HepG2 (cell line): ENCODE results near the gene ZBTB44. TPM values are rescaled to one million over a fixed set of nuclear protein-coding genes. Genes with fewer than 3 reads are reported as not detected.

Experiments
- ATAC-seq: fragments of 200-7000 bp; cut with Tn5 transposase; 3 replicates; pipeline ENCODE4 v1.9.1; 2020; ENCODE audit warnings: mild to moderate bottlenecking, moderate library complexity
- BruUV-seq: library from RNA; stranded (reverse); fragments of 400-500 nt; replicated peaks from 2 replicates; lab custom pipeline; 2021; lab: Mats Ljungman, UMichigan
- CTCF ChIA-PET: fragments of 300-600 bp; formaldehyde crosslinking; extraction: SDS; loops from one replicate; lab custom pipeline; 2021; ENCODE audit warnings: low total read pairs, inconsistent platforms, low intra/inter-chr PET ratio; lab: Yijun Ruan, JAX
- POLR2A ChIA-PET: fragments of 350-600 bp; sonication (Branson Sonifier 250); formaldehyde crosslinking; loops from one replicate; lab custom pipeline; 2020; ENCODE audit warnings: antibody characterized with exemption, inconsistent platforms; lab: Yijun Ruan, JAX
- DNase-seq: peaks from one replicate; pipeline ENCODE4 v3.0.0-alpha.2; 2015; ENCODE audit warnings: low spot score
- FAIRE-seq: peaks from 3 replicates; lab custom pipeline; 2011; peaks lifted over from hg19 to GRCh38; lab: Jason Lieb, UNC
- H2AFZ ChIP-seq: one replicate; pipeline ENCODE4 v1.6.1; 2011; ENCODE audit warnings: low read length, inconsistent platforms
- H3K27ac ChIP-seq: fragments of 300-600 bp; 3 replicates; pipeline ENCODE4 v1.8.0; 2011; ENCODE audit warnings: mixed run types, mild to moderate bottlenecking, mixed read lengths, low read length, inconsistent platforms; ENCODE audit not compliant: insufficient read depth; ENCODE audit errors: extremely low read length
- H3K27me3 ChIP-seq, 2 experiments: fragments of 200-600 bp in 1 of 2; 2 replicates in 1 of 2; 3 replicates in 1 of 2; pipeline versions ENCODE4 v1.6.0 to v1.8.0; 2011; ENCODE audit warnings: low read length in 2 of 2, mild to moderate bottlenecking in 2 of 2, moderate library complexity in 2 of 2, inconsistent platforms in 1 of 2; ENCODE audit not compliant: insufficient read depth in 2 of 2, control insufficient read depth in 1 of 2
- H3K36me3 ChIP-seq, 2 experiments: fragments of 200-600 bp in 1 of 2; replicated peaks in 1 of 2; 2 replicates in 1 of 2; 3 replicates in 1 of 2; pipeline versions ENCODE4 v1.5.1 to v1.8.0; 2011; ENCODE audit warnings: low read length in 2 of 2, inconsistent platforms in 1 of 2; ENCODE audit not compliant: insufficient read depth in 2 of 2, control insufficient read depth in 1 of 2
- H3K4me1 ChIP-seq: 2 replicates; pipeline ENCODE4 v1.5.1; 2012; ENCODE audit warnings: low read length, inconsistent platforms; ENCODE audit not compliant: insufficient read depth
- H3K4me2 ChIP-seq: 2 replicates; pipeline ENCODE4 v1.6.0; 2011; ENCODE audit warnings: low read depth, low read length, inconsistent platforms
- H3K4me3 ChIP-seq, 3 experiments: fragments of 200-600 bp in 1 of 3; sonication (generic), shearing (Covaris generic) in 1 of 3; replicated peaks in 1 of 3; 2 replicates each; pipeline ENCODE4 v1.5.1; 2011 to 2016; ENCODE audit warnings: low read length in 3 of 3, inconsistent platforms in 2 of 3, low read depth in 2 of 3, mild to moderate bottlenecking in 2 of 3, control low read depth in 1 of 3, mixed read lengths in 1 of 3; ENCODE audit not compliant: insufficient read depth in 1 of 3
- H3K79me2 ChIP-seq: one replicate; pipeline ENCODE4 v1.6.1; 2011; ENCODE audit warnings: low read length, inconsistent platforms; ENCODE audit not compliant: insufficient read depth
- H3K9ac ChIP-seq: 2 replicates; pipeline ENCODE4 v1.6.0; 2011; ENCODE audit warnings: mild to moderate bottlenecking, low read depth, low read length, inconsistent platforms; ENCODE audit not compliant: insufficient read depth
- H3K9me3 ChIP-seq: 2 replicates; pipeline ENCODE4 v1.5.1; 2012; ENCODE audit warnings: mild to moderate bottlenecking, low read length
- H4K20me1 ChIP-seq: 2 replicates; pipeline ENCODE4 v1.6.0; 2011; ENCODE audit warnings: inconsistent platforms, mild to moderate bottlenecking, low read length, moderate library complexity; ENCODE audit not compliant: insufficient read depth
- BRCA1 ChIP-seq: sonication (generic); formaldehyde crosslinking; IDR thresholded peaks from 2 replicates; pipeline ENCODE4 v1.4.0; 2020; ENCODE audit warnings: missing genetic modification reagents
- CHD4 ChIP-seq: fragments of 200-600 bp; sonication (generic); IDR thresholded peaks from 2 replicates; pipeline ENCODE4 v1.7.0; 2017; ENCODE audit warnings: mild to moderate bottlenecking, low read length, borderline replicate concordance
- FIP1L1 ChIP-seq: fragments of 200-400 bp; formaldehyde crosslinking; IDR thresholded peaks from 2 replicates; pipeline ENCODE4 v1.6.1; 2018; ENCODE audit warnings: low read depth, mild to moderate bottlenecking, low read length, moderate library complexity, borderline replicate concordance; ENCODE audit not compliant: insufficient read depth
- MXI1 ChIP-seq: IDR thresholded peaks from 3 replicates; pipeline ENCODE4 v1.6.1; 2012; ENCODE audit warnings: low read depth, low read length, inconsistent platforms, borderline replicate concordance
- MZF1 ChIP-seq: sonication (generic); formaldehyde crosslinking; IDR thresholded peaks from 2 replicates; pipeline ENCODE4 v1.8.1; 2023; ENCODE audit warnings: mild to moderate bottlenecking, missing genetic modification reagents, borderline replicate concordance
- ZMAT3 ChIP-seq: sonication (generic); formaldehyde crosslinking; conservative IDR thresholded peaks from 2 replicates; pipeline ENCODE4 v1.7.0; 2021; ENCODE audit warnings: missing genetic modification reagents
- ZNF136 ChIP-seq: sonication (generic); formaldehyde crosslinking; IDR thresholded peaks from 2 replicates; pipeline ENCODE4 v1.8.1; 2022; ENCODE audit warnings: low read depth, mild to moderate bottlenecking, moderate library complexity, missing genetic modification reagents
- ZNF484 ChIP-seq: sonication (generic); formaldehyde crosslinking; IDR thresholded peaks from 2 replicates; pipeline ENCODE4 v1.5.1; 2020; ENCODE audit warnings: mild to moderate bottlenecking, low read depth, missing genetic modification reagents, borderline replicate concordance
- ZNF703 ChIP-seq: sonication (generic); formaldehyde crosslinking; IDR thresholded peaks from 2 replicates; pipeline ENCODE4 v1.5.1; 2020; ENCODE audit warnings: missing genetic modification reagents, mild to moderate bottlenecking, moderate library complexity, borderline replicate concordance
- WGBS: methylation state at CpG from one replicate; pipeline ENCODE4 v1.1.6; 2017; ENCODE audit warnings: low lambda C conversion rate; 5-methylcytosine and 5-hydroxymethylcytosine counted together
- in situ Hi-C: cut with HindIII; loops from 2 replicates; pipeline ENCODE4 v1.10.0; 2017; ENCODE audit warnings: low pct_unique_long_range_greater_than_20kb; ENCODE audit not compliant: extremely low pct_ligation_motif_present
- intact Hi-C: fragments of 100-400 bp; cut with micrococcal nuclease; formaldehyde crosslinking; loops from one replicate; pipeline ENCODE4 v1.10.0; 2022; ENCODE audit not compliant: unreplicated experiment
- polyA plus RNA-seq, 8 experiments: library from polyadenylated mRNA; depleted of rRNA in 3 of 8; stranded (reverse) in 7 of 8; unstranded in 1 of 8; fragments of >200 nt; fragmentation: Illumina TruSeq in 4 of 8; extraction: Trizol in 4 of 8; gene quantifications; 2 replicates each; pipeline versions ENCODE4 v1.2.1 to v1.2.3, GENCODE V29; 2011 to 2016; ENCODE audit warnings: low read depth in 4 of 8, missing spikeins in 1 of 8, mixed read lengths in 1 of 8; ENCODE audit not compliant: insufficient read depth in 1 of 8
- total RNA-seq, 5 experiments: library from RNA; depleted of rRNA; stranded (reverse); fragments of >200 nt; fragmentation: Illumina TruSeq; extraction: Trizol; gene quantifications; 2 replicates each; pipeline ENCODE4 v1.2.3, GENCODE V29; 2016; ENCODE audit warnings: low read depth in 1 of 5
- TF ChIP-seq, protein P1 (sequence below): sonication (generic); formaldehyde crosslinking; IDR thresholded peaks from 2 replicates; pipeline ENCODE4 v1.4.0; 2020; ENCODE audit warnings: mild to moderate bottlenecking, missing genetic modification reagents
- TF ChIP-seq, protein P2 (sequence below): sonication (generic); formaldehyde crosslinking; IDR thresholded peaks from 2 replicates; pipeline ENCODE4 v1.8.1; 2023; ENCODE audit warnings: mild to moderate bottlenecking, missing genetic modification reagents
- TF ChIP-seq, protein P3 (sequence below): sonication (generic); formaldehyde crosslinking; conservative IDR thresholded peaks from 2 replicates; pipeline ENCODE4 v1.4.0; 2020; ENCODE audit warnings: mild to moderate bottlenecking, missing genetic modification reagents, moderate library complexity
- TF ChIP-seq, protein P4 (sequence below): sonication (generic); formaldehyde crosslinking; conservative IDR thresholded peaks from 2 replicates; pipeline ENCODE4 v1.8.0; 2022; ENCODE audit warnings: low read depth, missing genetic modification reagents

ZBTB44 gene
- total and polyA plus RNA-seq, 2 of the 13 experiments (the other 11 are each of a cell fraction or from before 2014, with no cell fraction given), result 22.8 to 23.6 TPM

DNA sequence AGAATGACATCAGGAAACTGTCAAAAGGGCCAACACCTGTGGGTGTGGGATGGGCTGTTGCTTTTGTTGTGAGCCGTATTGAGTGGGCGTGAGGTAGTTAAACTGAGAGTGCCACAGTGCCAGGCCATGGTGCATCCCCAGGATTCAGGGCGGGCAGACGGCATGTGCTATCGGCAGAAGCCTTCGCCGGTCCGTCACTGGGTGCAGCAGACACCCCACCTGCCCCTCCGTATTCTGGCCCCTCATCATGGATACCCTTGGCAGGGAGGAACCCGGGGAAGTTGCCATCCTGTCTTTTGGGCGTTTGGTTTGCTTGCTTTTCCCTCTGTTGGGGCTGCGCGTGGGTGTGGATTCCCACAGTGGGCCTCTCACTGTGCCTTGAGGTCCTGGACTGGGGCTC, 127.6 kb downstream of the ZBTB44 start:
- POLR2A ChIA-PET, result no interaction called here
- Histone ChIP-seq H3K27me3 (no peaks in the 10 kb centered on the region), H3K4me2 (no peak overlapping the region), H3K79me2 (no peaks in the 10 kb centered on the region), H2AFZ (no peak overlapping the region), H3K4me1 (peaks cover 37% of the 10 kb centered on the region), H3K9ac (no peak overlapping the region), H3K4me3 (no peak overlapping the region), H4K20me1 (no peaks in the 10 kb centered on the region), H3K9me3 (no peaks in the 10 kb centered on the region), H3K36me3 (no peaks in the 10 kb centered on the region), H3K27ac (no peak overlapping the region)
- CTCF ChIA-PET, result no interaction called here
- intact Hi-C loops (no loop called here), in situ Hi-C loops (no loop called here)
- DNase-seq (no peak), FAIRE-seq (no peak), ATAC-seq (no peak)
- 97% methylated on average over 13 of the region's 13 CpGs for WGBS
- TF ChIP-seq ZNF136 (CRISPR knock-in tag) (no peak), MZF1 (CRISPR knock-in tag) (no peak), ZNF703 (CRISPR knock-in tag) (no peak), MXI1 (no peak), ZNF484 (CRISPR knock-in tag) (no peak), BRCA1 (no peak), ZMAT3 (CRISPR knock-in tag) (no peak), FIP1L1 (no peak), CHD4 (no peak)
- TF ChIP-seq, protein P1, sequence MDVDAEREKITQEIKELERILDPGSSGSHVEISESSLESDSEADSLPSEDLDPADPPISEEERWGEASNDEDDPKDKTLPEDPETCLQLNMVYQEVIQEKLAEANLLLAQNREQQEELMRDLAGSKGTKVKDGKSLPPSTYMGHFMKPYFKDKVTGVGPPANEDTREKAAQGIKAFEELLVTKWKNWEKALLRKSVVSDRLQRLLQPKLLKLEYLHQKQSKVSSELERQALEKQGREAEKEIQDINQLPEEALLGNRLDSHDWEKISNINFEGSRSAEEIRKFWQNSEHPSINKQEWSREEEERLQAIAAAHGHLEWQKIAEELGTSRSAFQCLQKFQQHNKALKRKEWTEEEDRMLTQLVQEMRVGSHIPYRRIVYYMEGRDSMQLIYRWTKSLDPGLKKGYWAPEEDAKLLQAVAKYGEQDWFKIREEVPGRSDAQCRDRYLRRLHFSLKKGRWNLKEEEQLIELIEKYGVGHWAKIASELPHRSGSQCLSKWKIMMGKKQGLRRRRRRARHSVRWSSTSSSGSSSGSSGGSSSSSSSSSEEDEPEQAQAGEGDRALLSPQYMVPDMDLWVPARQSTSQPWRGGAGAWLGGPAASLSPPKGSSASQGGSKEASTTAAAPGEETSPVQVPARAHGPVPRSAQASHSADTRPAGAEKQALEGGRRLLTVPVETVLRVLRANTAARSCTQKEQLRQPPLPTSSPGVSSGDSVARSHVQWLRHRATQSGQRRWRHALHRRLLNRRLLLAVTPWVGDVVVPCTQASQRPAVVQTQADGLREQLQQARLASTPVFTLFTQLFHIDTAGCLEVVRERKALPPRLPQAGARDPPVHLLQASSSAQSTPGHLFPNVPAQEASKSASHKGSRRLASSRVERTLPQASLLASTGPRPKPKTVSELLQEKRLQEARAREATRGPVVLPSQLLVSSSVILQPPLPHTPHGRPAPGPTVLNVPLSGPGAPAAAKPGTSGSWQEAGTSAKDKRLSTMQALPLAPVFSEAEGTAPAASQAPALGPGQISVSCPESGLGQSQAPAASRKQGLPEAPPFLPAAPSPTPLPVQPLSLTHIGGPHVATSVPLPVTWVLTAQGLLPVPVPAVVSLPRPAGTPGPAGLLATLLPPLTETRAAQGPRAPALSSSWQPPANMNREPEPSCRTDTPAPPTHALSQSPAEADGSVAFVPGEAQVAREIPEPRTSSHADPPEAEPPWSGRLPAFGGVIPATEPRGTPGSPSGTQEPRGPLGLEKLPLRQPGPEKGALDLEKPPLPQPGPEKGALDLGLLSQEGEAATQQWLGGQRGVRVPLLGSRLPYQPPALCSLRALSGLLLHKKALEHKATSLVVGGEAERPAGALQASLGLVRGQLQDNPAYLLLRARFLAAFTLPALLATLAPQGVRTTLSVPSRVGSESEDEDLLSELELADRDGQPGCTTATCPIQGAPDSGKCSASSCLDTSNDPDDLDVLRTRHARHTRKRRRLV, result no peak
- TF ChIP-seq, protein P2, sequence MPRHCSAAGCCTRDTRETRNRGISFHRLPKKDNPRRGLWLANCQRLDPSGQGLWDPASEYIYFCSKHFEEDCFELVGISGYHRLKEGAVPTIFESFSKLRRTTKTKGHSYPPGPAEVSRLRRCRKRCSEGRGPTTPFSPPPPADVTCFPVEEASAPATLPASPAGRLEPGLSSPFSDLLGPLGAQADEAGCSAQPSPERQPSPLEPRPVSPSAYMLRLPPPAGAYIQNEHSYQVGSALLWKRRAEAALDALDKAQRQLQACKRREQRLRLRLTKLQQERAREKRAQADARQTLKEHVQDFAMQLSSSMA (CRISPR knock-in tag), result no peak
- TF ChIP-seq, protein P3, sequence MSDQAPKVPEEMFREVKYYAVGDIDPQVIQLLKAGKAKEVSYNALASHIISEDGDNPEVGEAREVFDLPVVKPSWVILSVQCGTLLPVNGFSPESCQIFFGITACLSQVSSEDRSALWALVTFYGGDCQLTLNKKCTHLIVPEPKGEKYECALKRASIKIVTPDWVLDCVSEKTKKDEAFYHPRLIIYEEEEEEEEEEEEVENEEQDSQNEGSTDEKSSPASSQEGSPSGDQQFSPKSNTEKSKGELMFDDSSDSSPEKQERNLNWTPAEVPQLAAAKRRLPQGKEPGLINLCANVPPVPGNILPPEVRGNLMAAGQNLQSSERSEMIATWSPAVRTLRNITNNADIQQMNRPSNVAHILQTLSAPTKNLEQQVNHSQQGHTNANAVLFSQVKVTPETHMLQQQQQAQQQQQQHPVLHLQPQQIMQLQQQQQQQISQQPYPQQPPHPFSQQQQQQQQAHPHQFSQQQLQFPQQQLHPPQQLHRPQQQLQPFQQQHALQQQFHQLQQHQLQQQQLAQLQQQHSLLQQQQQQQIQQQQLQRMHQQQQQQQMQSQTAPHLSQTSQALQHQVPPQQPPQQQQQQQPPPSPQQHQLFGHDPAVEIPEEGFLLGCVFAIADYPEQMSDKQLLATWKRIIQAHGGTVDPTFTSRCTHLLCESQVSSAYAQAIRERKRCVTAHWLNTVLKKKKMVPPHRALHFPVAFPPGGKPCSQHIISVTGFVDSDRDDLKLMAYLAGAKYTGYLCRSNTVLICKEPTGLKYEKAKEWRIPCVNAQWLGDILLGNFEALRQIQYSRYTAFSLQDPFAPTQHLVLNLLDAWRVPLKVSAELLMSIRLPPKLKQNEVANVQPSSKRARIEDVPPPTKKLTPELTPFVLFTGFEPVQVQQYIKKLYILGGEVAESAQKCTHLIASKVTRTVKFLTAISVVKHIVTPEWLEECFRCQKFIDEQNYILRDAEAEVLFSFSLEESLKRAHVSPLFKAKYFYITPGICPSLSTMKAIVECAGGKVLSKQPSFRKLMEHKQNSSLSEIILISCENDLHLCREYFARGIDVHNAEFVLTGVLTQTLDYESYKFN (CRISPR knock-in tag), result no peak
- TF ChIP-seq, protein P4, sequence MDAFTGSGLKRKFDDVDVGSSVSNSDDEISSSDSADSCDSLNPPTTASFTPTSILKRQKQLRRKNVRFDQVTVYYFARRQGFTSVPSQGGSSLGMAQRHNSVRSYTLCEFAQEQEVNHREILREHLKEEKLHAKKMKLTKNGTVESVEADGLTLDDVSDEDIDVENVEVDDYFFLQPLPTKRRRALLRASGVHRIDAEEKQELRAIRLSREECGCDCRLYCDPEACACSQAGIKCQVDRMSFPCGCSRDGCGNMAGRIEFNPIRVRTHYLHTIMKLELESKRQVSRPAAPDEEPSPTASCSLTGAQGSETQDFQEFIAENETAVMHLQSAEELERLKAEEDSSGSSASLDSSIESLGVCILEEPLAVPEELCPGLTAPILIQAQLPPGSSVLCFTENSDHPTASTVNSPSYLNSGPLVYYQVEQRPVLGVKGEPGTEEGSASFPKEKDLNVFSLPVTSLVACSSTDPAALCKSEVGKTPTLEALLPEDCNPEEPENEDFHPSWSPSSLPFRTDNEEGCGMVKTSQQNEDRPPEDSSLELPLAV (CRISPR knock-in tag), result no peak
- BruUV-seq, result no TSS peak
